Naive thymus-derived CD4-positive, alpha-beta T cell (primary cell): ENCODE results near the gene TMTC2. TPM values are rescaled to one million over a fixed set of nuclear protein-coding genes. Genes with fewer than 3 reads are reported as not detected.

Source experiments
- ATAC-seq: fragments of 150-1000 bp; cut with Tn5 transposase; 2 replicates; pipeline ENCODE4 v1.10.0; 2021; ENCODE audit warnings: mild to moderate bottlenecking, moderate library complexity
- CTCF ChIA-PET: fragments of 350-600 bp; sonication (Branson Sonifier 250); formaldehyde crosslinking; loops from one replicate; lab custom pipeline; 2021; ENCODE audit warnings: antibody characterized with exemption; lab: Charles Lee
- POLR2A ChIA-PET: fragments of 350-600 bp; sonication (Branson Sonifier 250); formaldehyde crosslinking; loops from one replicate; lab custom pipeline; 2021; ENCODE audit warnings: antibody characterized with exemption, inconsistent platforms; lab: Charles Lee
- DNase-seq, 9 donors: peaks; one replicate each; pipeline versions ENCODE4 v3.0.0 to v3.0.0-alpha.2; 2020 to 2022; ENCODE audit warnings: mixed read lengths in 1 of 9
- H3K27ac ChIP-seq: one replicate; pipeline ENCODE4 v1.7.0; 2013; ENCODE audit warnings: mild to moderate bottlenecking, low read depth, low read length, moderate library complexity
- H3K27me3 ChIP-seq, 2 donors: one replicate each; pipeline ENCODE4 v1.7.0; 2013; ENCODE audit warnings: low read length in 2 of 2, mild to moderate bottlenecking in 2 of 2, moderate library complexity in 2 of 2; ENCODE audit not compliant: control insufficient read depth in 2 of 2, insufficient read depth in 2 of 2
- H3K36me3 ChIP-seq, 3 experiments: 1 replicate in 2 of 3; 2 replicates in 1 of 3; pipeline ENCODE4 v1.7.0; 2013; ENCODE audit warnings: low read length in 3 of 3, mild to moderate bottlenecking in 3 of 3, moderate library complexity in 1 of 3; ENCODE audit not compliant: insufficient read depth in 3 of 3, control insufficient read depth in 2 of 3
- H3K4me1 ChIP-seq, 2 donors: one replicate each; pipeline ENCODE4 v1.7.0; 2013; ENCODE audit warnings: low read length in 2 of 2, mild to moderate bottlenecking in 2 of 2, moderate library complexity in 1 of 2; ENCODE audit not compliant: control insufficient read depth in 2 of 2, insufficient read depth in 2 of 2
- H3K4me3 ChIP-seq: 2 replicates; pipeline ENCODE4 v1.7.0; 2013; ENCODE audit warnings: mild to moderate bottlenecking, low read length
- H3K9me3 ChIP-seq, 3 experiments: 1 replicate in 2 of 3; 2 replicates in 1 of 3; pipeline ENCODE4 v1.7.0; 2013; ENCODE audit warnings: low read length in 3 of 3; ENCODE audit not compliant: control insufficient read depth in 2 of 3
- H3K27ac Mint-ChIP-seq, 9 donors: one replicate each; pipeline ENCODE4 v1.8.0; 2020 to 2022; ENCODE audit warnings: mixed read lengths in 9 of 9, mild to moderate bottlenecking in 8 of 9, moderate library complexity in 5 of 9, inconsistent platforms in 2 of 9
- H3K27me3 Mint-ChIP-seq, 5 donors: one replicate each; pipeline ENCODE4 v1.8.0; 2021 to 2022; ENCODE audit warnings: mixed read lengths in 5 of 5, mild to moderate bottlenecking in 1 of 5
- H3K36me3 Mint-ChIP-seq, 5 donors: one replicate each; pipeline ENCODE4 v1.8.0; 2020 to 2022; ENCODE audit warnings: mixed read lengths in 5 of 5, mild to moderate bottlenecking in 3 of 5, inconsistent platforms in 1 of 5
- H3K4me1 Mint-ChIP-seq, 7 donors: one replicate each; pipeline ENCODE4 v1.8.0; 2020 to 2022; ENCODE audit warnings: mixed read lengths in 7 of 7, mild to moderate bottlenecking in 3 of 7, inconsistent platforms in 1 of 7
- H3K4me3 Mint-ChIP-seq, 10 donors: one replicate each; pipeline ENCODE4 v1.8.0; 2020 to 2022; ENCODE audit warnings: mild to moderate bottlenecking in 10 of 10, mixed read lengths in 10 of 10, moderate library complexity in 6 of 10, inconsistent platforms in 2 of 10
- H3K9me3 Mint-ChIP-seq, 11 donors: one replicate each; pipeline ENCODE4 v1.8.0; 2020 to 2022; ENCODE audit warnings: mixed read lengths in 11 of 11, mild to moderate bottlenecking in 4 of 11, inconsistent platforms in 1 of 11, moderate library complexity in 1 of 11
- intact Hi-C, 2 donors: fragments of 100-400 bp; cut with micrococcal nuclease; formaldehyde crosslinking; loops; one replicate each; pipeline ENCODE4 v1.15.1; 2023
- polyA plus RNA-seq, 2 donors: library from polyadenylated mRNA; unstranded; fragments of 300-500 nt; fragmentation: Illumina TruSeq; gene quantifications; one replicate each; pipeline ENCODE4 v1.2.3, GENCODE V29; 2021
- total RNA-seq, 6 experiments: library from RNA in 5 of 6; stranded (reverse) in 5 of 6; gene quantifications; 1 replicate in 5 of 6; 2 replicates in 1 of 6; pipeline ENCODE4 v1.2.3 and lab custom pipeline; 2021 to 2026

TMTC2 gene
- total and polyA plus RNA-seq, 7 experiments from 2014 or later, result 3.1 to 11.1 (median 4.7) TPM; not detected in 2

DNA sequence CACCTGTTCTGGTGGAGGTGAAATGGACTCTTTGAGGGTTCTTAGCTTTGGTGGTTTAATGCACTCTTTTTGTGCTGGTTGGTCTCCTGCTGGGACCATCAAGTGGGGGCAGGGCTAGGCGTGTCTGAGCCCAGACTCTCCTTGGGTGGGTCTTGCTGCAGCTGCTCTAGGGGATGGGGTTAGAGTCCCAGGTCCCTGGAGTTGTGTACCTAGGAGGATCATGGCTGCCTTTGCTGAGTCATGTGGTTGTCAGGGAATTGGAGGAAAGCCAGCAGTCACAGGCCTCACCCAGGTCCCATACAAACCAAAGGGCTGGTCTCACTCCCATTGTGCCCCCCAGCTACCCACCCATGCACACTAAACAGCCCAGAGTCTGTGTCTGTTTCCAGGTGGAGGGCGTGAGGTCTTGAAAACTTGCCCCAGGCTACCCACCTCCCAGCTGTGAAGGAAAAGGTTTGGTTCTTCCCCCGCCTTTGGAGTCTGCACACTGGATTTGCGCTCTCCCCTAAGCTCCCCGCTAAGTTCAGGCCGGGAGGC, 387.7 kb downstream of the TMTC2 start:
- DNase-seq, result no peak
- Histone ChIP-seq H3K27ac (no peak overlapping the region), H3K4me3 (no peak overlapping the region), H3K27me3 (no peaks in the 10 kb centered on the region), H3K4me1 (no peaks in the 10 kb centered on the region), H3K9me3 (no peaks in the 10 kb centered on the region), H3K36me3 (no peaks in the 10 kb centered on the region)
- Mint-ChIP-seq H3K36me3 (peaks cover 0 to 19% (median 8%) of the 10 kb centered on the region in 5 donors), H3K27ac (no peak overlapping the region), H3K27me3 (no peaks in the 10 kb centered on the region), H3K4me1 (no peaks in the 10 kb centered on the region), H3K9me3 (peaks cover 0 to 40% (median 15%) of the 10 kb centered on the region in 11 donors), H3K4me3 (no peak overlapping the region)
- CTCF ChIA-PET, result no interaction called here
- POLR2A ChIA-PET, result no interaction called here
- intact Hi-C loops, result no loop called here
- ATAC-seq, result no peak

DNA sequence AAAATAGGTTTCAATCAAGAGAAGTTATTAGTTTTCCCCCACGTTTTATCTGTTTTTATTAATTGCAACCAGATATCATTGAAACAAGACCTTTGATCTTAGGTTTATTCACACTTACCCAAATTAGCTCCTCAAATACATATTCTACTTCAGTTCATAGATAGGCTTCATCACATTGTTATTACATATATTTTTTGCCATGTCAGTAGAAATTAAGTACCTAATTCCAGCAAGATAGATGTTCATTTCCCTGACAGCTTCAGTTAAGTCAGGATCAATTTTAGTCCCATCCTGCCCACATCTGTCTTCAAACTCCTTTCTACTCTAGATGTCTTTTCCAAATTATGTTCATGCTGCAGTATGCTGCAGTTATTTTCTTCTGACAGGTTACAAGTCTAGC, 388.8 kb downstream of the TMTC2 start:
- intact Hi-C loops, result no loop called here
- no peaks in the 10 kb centered on the region for H3K9me3 ChIP-seq
- ChIA-PET CTCF (no interaction called here), POLR2A (no interaction called here)
- no peak for ATAC-seq
- no peaks in the 10 kb centered on the region for H3K27me3 Mint-ChIP-seq
- no peaks in the 10 kb centered on the region for H3K27me3 ChIP-seq
- H3K36me3 Mint-ChIP-seq, result peaks cover 0 to 19% (median 8%) of the 10 kb centered on the region in 5 donors
- peaks cover 0 to 40% (median 15%) of the 10 kb centered on the region in 11 donors for H3K9me3 Mint-ChIP-seq
- H3K27ac ChIP-seq, result no peak overlapping the region
- H3K4me1 ChIP-seq, result no peaks in the 10 kb centered on the region
- DNase-seq, result no peak
- H3K4me1 Mint-ChIP-seq, result no peaks in the 10 kb centered on the region
- H3K27ac Mint-ChIP-seq, result no peak overlapping the region
- H3K36me3 ChIP-seq, result no peaks in the 10 kb centered on the region
- H3K4me3 Mint-ChIP-seq, result no peak overlapping the region
- H3K4me3 ChIP-seq, result no peak overlapping the region

DNA sequence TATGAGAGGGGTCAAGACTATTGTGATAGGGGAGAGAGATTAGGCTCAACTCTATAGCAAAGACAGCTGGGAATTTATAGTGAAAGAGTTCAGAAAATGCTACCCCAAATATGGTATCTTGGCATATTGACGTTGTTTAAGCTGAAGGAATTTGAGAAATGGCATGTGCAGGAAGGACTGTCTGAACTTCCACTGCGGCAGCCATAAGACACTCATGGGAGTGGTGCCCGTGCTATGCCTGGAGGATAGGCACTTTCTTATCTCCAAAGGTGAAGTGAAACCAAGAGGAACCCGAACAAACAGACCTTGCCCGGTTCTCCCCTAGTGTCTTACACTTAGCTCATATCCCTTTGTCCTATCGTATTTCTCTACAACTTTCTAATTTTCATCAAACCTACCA, 390.3 kb downstream of the TMTC2 start:
- intact Hi-C loops, result no loop called here
- POLR2A ChIA-PET, result no interaction called here
- no peak overlapping the region for H3K27ac Mint-ChIP-seq

DNA sequence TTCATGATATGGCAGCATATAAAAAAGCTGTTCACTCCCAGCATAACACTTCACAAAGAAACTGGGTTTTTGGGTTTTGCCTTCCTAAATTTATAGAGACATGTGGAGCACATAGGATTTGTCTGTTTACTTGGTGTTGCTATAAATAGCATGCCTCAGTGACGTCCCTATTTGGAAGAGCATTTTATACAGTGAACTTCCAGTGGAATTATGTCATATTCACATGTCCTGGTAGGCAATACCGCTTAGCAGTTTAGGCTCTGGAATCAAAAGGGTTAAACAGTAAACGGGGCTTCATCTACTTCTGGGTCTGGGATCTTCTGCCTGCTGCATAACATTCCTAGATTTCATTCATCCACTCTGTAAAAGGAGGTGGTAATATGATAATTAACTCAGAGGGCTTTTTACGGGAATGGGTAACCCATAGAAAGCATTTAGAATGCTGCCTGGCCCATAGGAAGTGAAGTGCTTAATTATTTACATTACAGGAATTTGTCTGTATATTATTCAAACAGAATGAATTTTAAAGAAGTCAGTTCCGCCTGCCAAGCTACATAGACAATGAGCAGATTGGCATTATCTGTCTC, 396.1 kb downstream of the TMTC2 start:
- no peaks in the 10 kb centered on the region for H3K36me3 Mint-ChIP-seq
- intact Hi-C loops, result no loop called here
- H3K4me3 Mint-ChIP-seq, result no peak overlapping the region
- no peaks in the 10 kb centered on the region for H3K27me3 Mint-ChIP-seq
- no peaks in the 10 kb centered on the region for H3K4me1 Mint-ChIP-seq
- no peaks in the 10 kb centered on the region for H3K27me3 ChIP-seq
- no peak overlapping the region for H3K27ac Mint-ChIP-seq
- no peaks in the 10 kb centered on the region for H3K4me1 ChIP-seq
- CTCF ChIA-PET, result no interaction called here
- DNase-seq (no peak), ATAC-seq (no peak)
- peaks cover 0 to 1% (median 0%) of the 10 kb centered on the region in 11 donors for H3K9me3 Mint-ChIP-seq
- H3K36me3 ChIP-seq, result no peaks in the 10 kb centered on the region
- H3K4me3 ChIP-seq, result no peak overlapping the region
- H3K9me3 ChIP-seq, result no peaks in the 10 kb centered on the region
- POLR2A ChIA-PET, result no interaction called here
- H3K27ac ChIP-seq, result no peak overlapping the region

More for the DNA sequence above, 390.3 kb downstream of the TMTC2 start:
- DNase-seq, result no peak
- H3K36me3 Mint-ChIP-seq, result peaks cover 0 to 12% (median 4%) of the 10 kb centered on the region in 5 donors
- no peak overlapping the region for H3K27ac ChIP-seq
- no peaks in the 10 kb centered on the region for H3K4me1 Mint-ChIP-seq
- H3K4me3 ChIP-seq, result no peak overlapping the region
- no peaks in the 10 kb centered on the region for H3K27me3 Mint-ChIP-seq
- no peaks in the 10 kb centered on the region for H3K9me3 ChIP-seq
- no peaks in the 10 kb centered on the region for H3K36me3 ChIP-seq
- H3K9me3 Mint-ChIP-seq, result peaks cover 0 to 32% (median 12%) of the 10 kb centered on the region in 11 donors
- no peaks in the 10 kb centered on the region for H3K27me3 ChIP-seq
- no peak for ATAC-seq
- H3K4me1 ChIP-seq, result no peaks in the 10 kb centered on the region
- no peak overlapping the region for H3K4me3 Mint-ChIP-seq
- CTCF ChIA-PET, result no interaction called here

DNA sequence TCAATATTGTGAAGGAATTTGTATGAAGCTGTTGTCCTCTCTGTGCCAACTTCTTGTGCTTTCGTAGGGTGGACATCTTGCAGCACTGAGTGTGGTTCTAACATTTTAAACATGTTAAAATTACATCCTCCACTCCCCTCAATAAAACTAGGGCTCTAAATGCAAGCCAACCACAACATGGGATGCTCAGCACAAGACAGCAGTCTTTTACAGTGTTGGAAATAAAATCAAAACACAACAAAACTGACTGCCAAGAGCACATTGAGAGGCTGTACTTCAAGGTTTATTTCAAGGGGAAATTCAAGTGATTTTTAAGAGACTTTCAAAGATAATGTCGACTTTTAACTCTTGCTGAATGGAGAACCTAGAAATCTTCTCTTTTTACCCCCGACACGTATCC, 396.9 kb downstream of the TMTC2 start:
- Mint-ChIP-seq H3K27ac (no peak overlapping the region), H3K36me3 (no peaks in the 10 kb centered on the region), H3K27me3 (no peaks in the 10 kb centered on the region), H3K4me1 (no peaks in the 10 kb centered on the region), H3K9me3 (no peaks in the 10 kb centered on the region), H3K4me3 (no peak overlapping the region)
- no peak overlapping the region for H3K27ac ChIP-seq
- ATAC-seq, result no peak
- H3K4me3 ChIP-seq, result no peak overlapping the region
- no peak for DNase-seq
- no peaks in the 10 kb centered on the region for H3K4me1 ChIP-seq
- ChIA-PET POLR2A (no interaction called here), CTCF (no interaction called here)
- H3K9me3 ChIP-seq, result no peaks in the 10 kb centered on the region
- no peaks in the 10 kb centered on the region for H3K27me3 ChIP-seq
- H3K36me3 ChIP-seq, result no peaks in the 10 kb centered on the region
- intact Hi-C loops, result no loop called here

DNA sequence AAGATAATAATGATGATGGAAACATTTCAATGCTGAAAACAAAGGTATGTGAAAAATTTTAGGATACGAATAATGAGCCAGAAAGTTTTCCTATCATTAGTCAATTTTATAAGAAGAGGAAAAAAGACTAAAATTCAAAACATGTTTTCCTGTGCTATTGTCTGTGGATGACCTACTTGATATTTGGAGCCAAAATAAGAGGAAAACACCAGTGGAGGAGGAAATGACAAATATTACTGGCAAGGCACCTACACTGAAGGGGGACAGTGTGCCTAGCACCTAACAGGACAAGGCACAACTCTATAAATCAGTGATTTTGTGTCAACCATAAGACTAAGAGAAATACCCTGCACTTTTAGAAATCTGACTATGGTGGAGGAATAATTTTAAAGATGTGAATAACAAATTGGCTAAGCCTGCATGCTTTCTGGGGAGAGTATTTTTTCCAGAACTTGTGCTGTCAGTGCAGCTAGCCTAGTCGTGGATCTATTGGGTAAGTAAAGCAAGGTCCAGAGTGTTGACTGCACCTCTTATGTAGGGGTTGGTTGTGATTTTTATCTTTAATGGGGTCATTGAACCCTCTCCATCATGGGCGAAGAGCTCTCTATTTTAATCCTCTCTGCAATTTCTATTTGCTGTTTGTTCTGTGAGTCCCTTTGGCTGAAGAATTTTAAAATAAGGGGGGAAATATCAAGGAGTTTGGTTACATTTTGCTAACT, 398.0 kb downstream of the TMTC2 start:
- H3K4me1 Mint-ChIP-seq, result no peaks in the 10 kb centered on the region
- no peak for DNase-seq
- no peaks in the 10 kb centered on the region for H3K4me1 ChIP-seq
- H3K4me3 Mint-ChIP-seq, result no peak overlapping the region
- ATAC-seq, result no peak
- no peaks in the 10 kb centered on the region for H3K9me3 Mint-ChIP-seq
- no peak overlapping the region for H3K27ac ChIP-seq
- no peaks in the 10 kb centered on the region for H3K36me3 ChIP-seq
- CTCF ChIA-PET, result no interaction called here
- H3K9me3 ChIP-seq, result no peaks in the 10 kb centered on the region
- no peak overlapping the region for H3K4me3 ChIP-seq
- no peaks in the 10 kb centered on the region for H3K36me3 Mint-ChIP-seq
- H3K27ac Mint-ChIP-seq, result no peak overlapping the region
- H3K27me3 ChIP-seq, result no peaks in the 10 kb centered on the region
- H3K27me3 Mint-ChIP-seq, result no peaks in the 10 kb centered on the region
- POLR2A ChIA-PET, result no interaction called here
- intact Hi-C loops, result no loop called here

DNA sequence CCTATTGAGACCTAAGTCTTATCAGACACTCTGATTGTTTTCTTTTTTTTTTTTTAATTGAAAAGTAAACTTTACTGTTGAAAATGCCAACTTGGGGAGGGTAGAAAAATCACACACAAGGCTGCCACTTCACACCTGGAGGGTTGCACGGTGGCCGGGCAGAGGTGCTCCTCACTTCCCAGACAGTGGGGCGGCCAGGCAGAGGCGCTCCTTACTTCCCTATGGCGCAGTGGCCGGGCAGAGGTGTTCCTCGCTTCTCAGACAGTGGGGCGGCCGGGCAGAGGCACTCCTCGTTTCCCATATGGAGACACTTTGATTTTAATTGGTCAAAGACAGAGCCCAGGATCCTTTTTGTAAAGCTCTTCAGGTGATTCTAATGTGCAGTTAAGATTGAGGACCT, 399.3 kb downstream of the TMTC2 start:
- H3K36me3 Mint-ChIP-seq, result no peaks in the 10 kb centered on the region
- no peaks in the 10 kb centered on the region for H3K27me3 Mint-ChIP-seq
- H3K4me3 Mint-ChIP-seq, result no peak overlapping the region
- no peak overlapping the region for H3K27ac ChIP-seq
- no peaks in the 10 kb centered on the region for H3K9me3 Mint-ChIP-seq
- no peak for DNase-seq
- H3K9me3 ChIP-seq, result no peaks in the 10 kb centered on the region
- ChIA-PET POLR2A (no interaction called here), CTCF (no interaction called here)
- H3K27ac Mint-ChIP-seq, result no peak overlapping the region
- H3K4me1 Mint-ChIP-seq, result no peaks in the 10 kb centered on the region
- no peaks in the 10 kb centered on the region for H3K27me3 ChIP-seq
- no peaks in the 10 kb centered on the region for H3K36me3 ChIP-seq
- no peak overlapping the region for H3K4me3 ChIP-seq
- no peaks in the 10 kb centered on the region for H3K4me1 ChIP-seq
- ATAC-seq, result no peak
- intact Hi-C loops, result no loop called here
